Measurements from ENCODE around the gene COX4I2.
"Not testable (repeated sequence)": the region's sequence is repeated elsewhere in the genome, so short reads cannot be mapped to it uniquely, and the experiment has no call there.

COX4I2 gene

GRCh38 chr20:31637660-31638059 lies at the start of gene COX4I2:
Gene COX4I2, plus strand, starts transcription at chr20:31637912. Its CDS starts 1,106 bp downstream, at chr20:31639018.
- no peak for DNase-seq (ENCODE audit: low spot score)

GRCh38 chr20:31590717-31591225 lies 46.9 kb upstream of the COX4I2 start:
- no peak for DNase-seq (ENCODE audit: low spot score)

- DNase-seq (ENCODE audit: low spot score), result peak; percentile 99
These were observed 44.3 kb upstream of the COX4I2 start for GRCh38 chr20:31593221-31594001.

- DNase-seq (ENCODE audit: low spot score), result no peak
These were observed 43.6 kb upstream of the COX4I2 start for GRCh38 chr20:31594002-31594557.

- no peak for DNase-seq (ENCODE audit: low spot score)
These were observed 42.9 kb upstream of the COX4I2 start for GRCh38 chr20:31594558-31595379.

- DNase-seq (ENCODE audit: low spot score), result no peak
These were observed 42.4 kb upstream of the COX4I2 start for GRCh38 chr20:31595380-31595653.

- no peak for DNase-seq (ENCODE audit: low spot score)
These were observed 41.9 kb upstream of the COX4I2 start for GRCh38 chr20:31595654-31596411.

- DNase-seq (ENCODE audit: low spot score), result not testable (repeated sequence)
These were observed 41.3 kb upstream of the COX4I2 start for GRCh38 chr20:31596412-31596715.

GRCh38 chr20:31596831-31597480 lies 40.8 kb upstream of the COX4I2 start:
- no peak for DNase-seq (ENCODE audit: low spot score)

- DNase-seq (ENCODE audit: low spot score), result no peak
These were observed 40.2 kb upstream of the COX4I2 start for GRCh38 chr20:31597481-31597855.

GRCh38 chr20:31602431-31602778 lies 35.3 kb upstream of the COX4I2 start:
- no peak for DNase-seq (ENCODE audit: low spot score)

GRCh38 chr20:31602779-31603441 lies 34.8 kb upstream of the COX4I2 start:
- peak; percentile 85 for DNase-seq (ENCODE audit: low spot score)

- DNase-seq (ENCODE audit: low spot score), result peak; percentile 97
These were observed 33.7 kb upstream of the COX4I2 start for GRCh38 chr20:31603822-31604566.

GRCh38 chr20:31604567-31605030 lies 33.1 kb upstream of the COX4I2 start:
- no peak for DNase-seq (ENCODE audit: low spot score)

- DNase-seq (ENCODE audit: low spot score), result peak; percentile 99
These were observed 32.4 kb upstream of the COX4I2 start, which contains the start of gene ID1 for GRCh38 chr20:31605031-31605901. Gene ID1, plus strand, starts transcription at chr20:31605289. Its CDS starts 99 bp downstream, at chr20:31605388.

- peak; percentile 47 for DNase-seq (ENCODE audit: low spot score)
These were observed 31.6 kb upstream of the COX4I2 start for GRCh38 chr20:31605902-31606803.

GRCh38 chr20:31606804-31607639 lies 30.7 kb upstream of the COX4I2 start:
- peak; percentile 71 for DNase-seq (ENCODE audit: low spot score)
